Measurements from ENCODE around the gene RGL3. TPM values are rescaled to one million over a fixed set of nuclear protein-coding genes. Genes with fewer than 3 reads are reported as not detected.

RGL3 gene
- polyA plus RNA-seq, 4 donors = 1.1 to 5.6 (median 1.5) TPM; not detected in 1

DNA sequence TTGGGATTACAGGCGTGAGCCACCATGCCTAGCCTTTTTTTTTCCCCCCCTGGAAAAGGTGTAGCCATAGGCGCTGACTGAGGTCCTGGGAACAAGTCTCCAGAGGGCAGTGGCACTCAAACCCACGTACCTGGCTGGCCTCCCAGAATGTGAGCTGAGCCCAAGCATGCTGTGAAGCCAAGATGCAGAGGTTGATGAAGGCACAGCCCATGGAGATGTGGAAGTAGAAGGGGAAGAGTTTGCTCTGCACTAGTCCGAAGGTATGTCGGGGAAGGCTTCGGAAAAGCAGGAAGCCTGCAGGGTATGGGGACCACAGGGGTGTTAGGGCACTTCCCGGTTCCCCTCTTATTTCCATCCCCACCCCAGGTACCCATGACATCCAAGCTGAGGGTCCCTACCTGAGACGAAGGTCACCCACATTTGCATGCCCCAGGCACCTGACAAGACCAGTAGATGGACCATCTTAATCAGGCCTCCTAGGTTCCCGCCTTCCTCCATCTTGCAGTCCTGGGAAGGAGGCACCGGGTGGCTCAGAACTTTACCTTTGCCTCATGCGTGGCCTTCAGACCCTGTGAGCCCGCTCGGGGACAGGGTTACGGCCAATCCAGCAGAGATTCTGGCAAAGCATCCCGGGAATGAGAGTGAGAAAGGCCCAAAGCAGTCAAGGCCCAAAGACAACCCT, 73.9 kb downstream of the RGL3 start:
- peaks cover 4 to 31% (median 5%) of the 10 kb centered on the region in 3 donors for H3K4me1 ChIP-seq (ENCODE audit: control insufficient read depth in 3 of 3, insufficient read depth in 2 of 3, low read depth in 1 of 3, low read length in 2 of 3)
- no peak for FAIRE-seq
- no peaks in the 10 kb centered on the region for H3K27me3 ChIP-seq (ENCODE audit: control insufficient read depth in 3 of 3, insufficient read depth in 3 of 3, low read length in 3 of 3)
- peak overlapping the region; percentile 64 to 92 (median 67) for H3K4me3 ChIP-seq (ENCODE audit: low read depth in 1 of 3, low read length in 3 of 3)
- peaks cover 0 to 11% of the 10 kb centered on the region in 2 donors for H3K9me3 ChIP-seq (ENCODE audit: control insufficient read depth in 2 of 2, insufficient read depth in 1 of 2, low read depth in 1 of 2, low read length in 1 of 2)
- 18 to 41% (median 38%) methylated on average over 15 of the region's 15 CpGs for WGBS, 3 donors
- H3K36me3 ChIP-seq (ENCODE audit: control insufficient read depth in 3 of 3, insufficient read depth in 2 of 3, low read depth in 1 of 3, low read length in 3 of 3) = peaks cover 0 to 29% (median 0%) of the 10 kb centered on the region in 3 donors
- peak overlapping the region; percentile 59 to 86 (median 84) for H3K27ac ChIP-seq (ENCODE audit: low read depth in 1 of 3, low read length in 2 of 3)
- peak; percentile 33 to 47 for DNase-seq

Other genes starting within 250 kb of the RGL3 start
- gene KANK2, start 221.8 kb downstream of the RGL3 start, polyA plus RNA-seq = 10 to 100 TPM; 10.7 to 83.6 (median 45.5) TPM
- gene ANGPTL8, start 179.7 kb downstream of the RGL3 start, polyA plus RNA-seq = 10 to 100 TPM in 1 of 4 donors, under 1 TPM in 1, not detected in 2; 0.16 to 13.0 TPM
- 10 to 100 TPM; 44.4 to 68.0 (median 51.0) TPM for gene DOCK6, start 156.8 kb downstream of the RGL3 start, polyA plus RNA-seq
- not detected for gene TSPAN16, start 123.2 kb downstream of the RGL3 start, polyA plus RNA-seq
- gene RAB3D, start 79.7 kb downstream of the RGL3 start, polyA plus RNA-seq = 10 to 100 TPM in 2 of 4 donors, 1 to 10 TPM in 2; 3.6 to 78.7 (median 9.3) TPM
- gene TMEM205, start 73.0 kb downstream of the RGL3 start, polyA plus RNA-seq = 100 to 1,000 TPM in 1 of 4 donors, 10 to 100 TPM in 3; 39.8 to 127 (median 86.7) TPM
- 10 to 100 TPM; 24.1 to 70.4 (median 50.3) TPM for gene CCDC159, start 72.8 kb downstream of the RGL3 start, polyA plus RNA-seq
- gene PLPPR2, start 63.9 kb downstream of the RGL3 start, polyA plus RNA-seq = 1 to 10 TPM; 3.1 to 9.7 (median 6.2) TPM
- 1 to 10 TPM; 3.0 to 4.0 (median 3.2) TPM for gene SWSAP1, start 44.6 kb downstream of the RGL3 start, polyA plus RNA-seq
- gene EPOR, start 35.0 kb downstream of the RGL3 start, polyA plus RNA-seq = 10 to 100 TPM in 1 of 4 donors, 1 to 10 TPM in 2, under 1 TPM in 1; 0.45 to 12.0 (median 2.0) TPM
- under 1 TPM in 2 of 4 donors, not detected in 2; 0.25 to 0.30 TPM for gene ODAD3, start 15.8 kb upstream of the RGL3 start, polyA plus RNA-seq
- gene PRKCSH, start 16.3 kb upstream of the RGL3 start, polyA plus RNA-seq = 100 to 1,000 TPM; 118 to 453 (median 160) TPM
- 1 to 10 TPM in 1 of 4 donors, under 1 TPM in 3; 0.30 to 2.1 (median 0.63) TPM for gene ELAVL3, start 61.7 kb upstream of the RGL3 start, polyA plus RNA-seq
- 10 to 100 TPM in 2 of 4 donors, 1 to 10 TPM in 2; 7.5 to 25.1 (median 10.4) TPM for gene ZNF653, start 86.5 kb upstream of the RGL3 start, polyA plus RNA-seq
- 100 to 1,000 TPM in 1 of 4 donors, 10 to 100 TPM in 3; 39.9 to 106 (median 86.9) TPM for gene ECSIT, start 109.8 kb upstream of the RGL3 start, polyA plus RNA-seq
- 10 to 100 TPM in 2 of 4 donors, 1 to 10 TPM in 2; 1.1 to 44.8 (median 15.9) TPM for gene CNN1, start 119.5 kb upstream of the RGL3 start, polyA plus RNA-seq
- gene ELOF1, start 139.9 kb upstream of the RGL3 start, polyA plus RNA-seq = 10 to 100 TPM; 39.0 to 80.3 (median 53.5) TPM
- 100 to 1,000 TPM in 1 of 4 donors, 10 to 100 TPM in 3; 22.8 to 195 (median 33.3) TPM for gene ACP5, start 158.3 kb upstream of the RGL3 start, polyA plus RNA-seq
- gene ZNF627, start 178.2 kb upstream of the RGL3 start, polyA plus RNA-seq = 10 to 100 TPM in 1 of 4 donors, 1 to 10 TPM in 3; 3.8 to 15.7 (median 6.0) TPM

Data from small intestine (tissue), 7 donors.